Activated CD4-positive, alpha-beta T cell treated with anti-CD3 and anti-CD28 coated beads for 24 hours (primary cell): ENCODE results near the gene GULP1.

Source experiments
- DNase-seq, 2 donors: peaks; one replicate each; pipeline ENCODE4 v3.0.0-alpha.2; 2020; ENCODE audit warnings: low read depth in 2 of 2

The GULP1 gene

GRCh38 chr2:188367164-188367563 is 75.5 kb downstream of the GULP1 start:
- no peak for DNase-seq

GRCh38 chr2:188369365-188369764 is 77.7 kb downstream of the GULP1 start:
- DNase-seq = no peak

GRCh38 chr2:188378371-188378950 is 86.8 kb downstream of the GULP1 start:
- no peak for DNase-seq

GRCh38 chr2:188379748-188380147 is 88.1 kb downstream of the GULP1 start:
- DNase-seq = no peak

GRCh38 chr2:188380280-188380679 is 88.6 kb downstream of the GULP1 start:
- no peak for DNase-seq

- no peak for DNase-seq
Measured at GRCh38 chr2:188381614-188382013, 89.9 kb downstream of the GULP1 start.

GRCh38 chr2:188382107-188382506 is 90.4 kb downstream of the GULP1 start:
- no peak for DNase-seq

- DNase-seq = no peak
Measured at GRCh38 chr2:188383158-188383557, 91.5 kb downstream of the GULP1 start.

- DNase-seq = no peak
Measured at GRCh38 chr2:188385857-188386256, 94.2 kb downstream of the GULP1 start.

- no peak for DNase-seq
Measured at GRCh38 chr2:188388831-188389230, 97.2 kb downstream of the GULP1 start.

GRCh38 chr2:188391354-188391753 is 99.7 kb downstream of the GULP1 start:
- DNase-seq = no peak

- DNase-seq = no peak
Measured at GRCh38 chr2:188394931-188395472, 103.3 kb downstream of the GULP1 start.

GRCh38 chr2:188395903-188396689 is 104.4 kb downstream of the GULP1 start:
- no peak for DNase-seq

GRCh38 chr2:188399159-188399558 is 107.5 kb downstream of the GULP1 start:
- no peak for DNase-seq

GRCh38 chr2:188403676-188404075 is 112.0 kb downstream of the GULP1 start:
- DNase-seq = no peak

- DNase-seq = no peak
Measured at GRCh38 chr2:188404341-188405004, 112.8 kb downstream of the GULP1 start.

GRCh38 chr2:188406414-188406813 is 114.7 kb downstream of the GULP1 start:
- DNase-seq = no peak

- DNase-seq = no peak
Measured at GRCh38 chr2:188410504-188411235, 119.0 kb downstream of the GULP1 start.

GRCh38 chr2:188412190-188412589 is 120.5 kb downstream of the GULP1 start:
- DNase-seq = no peak

GRCh38 chr2:188414411-188414810 is 122.7 kb downstream of the GULP1 start:
- no peak for DNase-seq

- no peak for DNase-seq
Measured at GRCh38 chr2:188414869-188415753, 123.4 kb downstream of the GULP1 start.
